HG03025 (cell line): Measurements from ENCODE around the gene PHPT1.
A peak's percentile ranks its signal among the peaks of the same experiment; 100 is the strongest.
"Not testable (repeated sequence)": the region's sequence is repeated elsewhere in the genome, so short reads cannot be mapped to it uniquely, and the experiment has no call there.

Experiments used
- ATAC-seq: cut with Tn5 transposase; IDR thresholded peaks from one replicate; pipeline ENCODE4 v1.9.1; 2021; ENCODE audit warnings: mild to moderate bottlenecking, moderate library complexity; ENCODE audit not compliant: unreplicated experiment, low FRiP score

Gene PHPT1

DNA sequence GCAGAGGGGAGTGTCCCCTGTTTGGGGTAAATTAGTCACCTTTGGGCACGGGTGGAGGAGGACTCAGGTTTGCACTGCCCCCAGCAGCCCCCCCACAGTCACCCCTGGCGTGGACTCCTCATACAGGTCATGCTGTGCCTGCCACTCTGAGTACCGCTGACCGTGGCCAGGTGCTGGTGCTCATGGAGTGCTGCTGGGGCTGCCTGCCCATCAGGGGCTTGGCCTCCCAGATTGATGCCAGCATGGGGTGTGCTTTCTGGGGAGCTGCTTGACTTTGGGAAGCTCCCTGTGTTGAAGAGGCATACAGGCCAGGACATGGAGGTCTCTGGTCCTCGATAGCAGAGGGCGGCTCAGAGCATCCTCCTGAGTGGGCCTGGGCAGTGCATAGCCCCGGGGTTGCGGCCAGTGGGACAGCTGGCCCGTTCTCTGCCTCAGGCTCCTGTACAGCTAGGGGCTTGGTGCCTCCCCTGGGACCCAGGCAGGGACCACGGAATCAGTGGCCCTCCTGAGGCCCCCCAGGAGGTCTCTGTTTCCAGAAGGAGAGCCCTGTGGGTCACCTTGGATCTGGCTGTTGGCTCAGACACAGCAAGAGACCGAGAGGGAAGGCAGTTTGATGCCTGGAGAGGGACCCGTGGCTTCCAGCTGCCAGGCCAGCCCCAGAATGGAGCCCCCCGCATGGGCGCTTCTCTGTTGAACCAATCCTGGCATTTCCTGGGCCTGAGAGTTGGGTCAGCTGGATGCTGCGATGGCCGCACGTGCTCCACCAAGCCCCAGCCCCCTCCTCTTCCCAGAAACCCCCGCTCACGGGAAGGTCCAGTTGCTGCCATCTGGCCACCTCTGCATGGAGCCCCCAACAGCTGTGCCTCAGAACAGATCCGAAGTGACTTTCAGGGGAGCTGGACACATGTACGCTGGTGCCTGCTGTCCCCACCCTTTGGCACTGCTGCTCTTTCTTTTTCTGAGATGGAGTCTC, 13.0 kb upstream of the PHPT1 start:
- ATAC-seq, result no peak

DNA sequence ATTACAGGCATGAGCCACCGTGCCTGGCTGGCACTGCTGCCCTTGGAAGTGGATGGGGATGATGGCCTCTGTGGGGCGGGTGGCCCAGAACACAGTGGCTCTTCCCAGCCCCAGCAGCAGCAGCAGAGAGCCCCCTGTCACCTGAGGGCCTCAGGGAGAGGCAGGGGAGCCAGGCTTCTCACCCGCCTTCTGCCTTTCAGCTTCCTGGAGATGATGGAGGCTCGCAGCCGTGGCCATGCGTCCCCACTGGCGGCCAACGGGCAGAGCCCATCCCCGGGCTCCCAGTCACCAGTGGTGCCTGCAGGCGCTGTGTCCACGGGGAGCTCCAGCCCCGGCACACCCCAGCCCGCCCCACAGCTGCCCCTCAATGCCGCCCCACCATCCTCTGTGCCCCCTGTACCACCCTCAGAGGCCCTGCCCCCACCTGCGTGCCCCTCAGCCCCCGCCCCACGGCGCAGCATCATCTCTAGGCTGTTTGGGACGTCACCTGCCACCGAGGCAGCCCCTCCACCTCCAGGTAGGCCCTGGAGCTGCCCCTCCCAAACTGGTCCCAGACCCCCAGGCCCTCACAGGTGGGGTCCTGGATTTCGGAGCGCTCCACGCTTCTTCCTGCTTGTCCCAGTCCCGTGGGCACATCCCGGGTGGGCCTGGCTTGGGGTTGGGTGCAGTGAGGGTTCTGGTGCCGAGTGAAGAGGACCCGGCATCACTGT, 11.9 kb upstream of the PHPT1 start:
- no peak for ATAC-seq

GRCh38 chr9:136837856-136838277, 11.3 kb upstream of the PHPT1 start:
- ATAC-seq, result not testable (repeated sequence)

DNA sequence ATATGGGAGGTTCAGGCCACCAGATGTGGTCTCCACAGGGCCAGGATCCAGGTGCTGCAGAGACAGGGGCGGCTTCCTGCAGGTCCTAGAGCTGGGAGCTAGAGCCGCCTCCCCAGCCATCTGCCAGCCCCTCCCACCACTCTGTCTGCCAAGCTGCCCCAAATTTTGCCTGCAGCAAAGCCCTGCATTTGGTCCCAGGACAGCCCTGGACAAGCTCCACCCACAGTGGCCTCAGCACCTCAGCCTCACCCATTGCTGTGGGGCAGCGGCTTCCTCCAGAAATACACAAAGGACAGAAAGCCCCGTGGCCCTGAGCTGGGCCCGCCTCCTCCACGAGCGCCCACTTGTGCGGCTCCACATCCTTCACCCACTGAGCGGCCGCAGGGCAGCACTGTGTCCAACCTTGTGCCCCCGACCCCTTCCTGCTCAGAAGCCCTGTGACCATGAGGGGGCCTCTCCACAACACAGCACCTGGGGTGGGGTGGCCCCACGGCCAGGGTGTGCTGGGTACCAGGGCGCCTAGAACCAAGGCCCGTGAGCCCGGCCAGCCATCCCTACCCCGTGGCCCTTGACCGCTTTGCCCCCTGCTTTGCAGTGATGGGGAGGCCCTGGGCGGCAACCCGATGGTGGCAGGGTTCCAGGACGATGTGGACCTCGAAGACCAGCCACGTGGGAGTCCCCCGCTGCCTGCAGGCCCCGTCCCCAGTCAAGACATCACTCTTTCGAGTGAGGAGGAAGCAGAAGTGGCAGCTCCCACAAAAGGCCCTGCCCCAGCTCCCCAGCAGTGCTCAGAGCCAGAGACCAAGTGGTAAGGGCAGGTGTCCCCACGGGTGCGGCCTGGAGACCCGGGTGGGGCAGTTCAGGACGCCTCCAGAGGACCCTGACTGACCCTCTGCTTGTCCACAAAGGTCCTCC, 10.6 kb upstream of the PHPT1 start:
- no peak for ATAC-seq

- ATAC-seq, result no peak
Measured at GRCh38 chr9:136839229-136840139, 9.7 kb upstream of the PHPT1 start.

- ATAC-seq, result no peak
Measured at GRCh38 chr9:136840140-136840876, 8.9 kb upstream of the PHPT1 start.

DNA sequence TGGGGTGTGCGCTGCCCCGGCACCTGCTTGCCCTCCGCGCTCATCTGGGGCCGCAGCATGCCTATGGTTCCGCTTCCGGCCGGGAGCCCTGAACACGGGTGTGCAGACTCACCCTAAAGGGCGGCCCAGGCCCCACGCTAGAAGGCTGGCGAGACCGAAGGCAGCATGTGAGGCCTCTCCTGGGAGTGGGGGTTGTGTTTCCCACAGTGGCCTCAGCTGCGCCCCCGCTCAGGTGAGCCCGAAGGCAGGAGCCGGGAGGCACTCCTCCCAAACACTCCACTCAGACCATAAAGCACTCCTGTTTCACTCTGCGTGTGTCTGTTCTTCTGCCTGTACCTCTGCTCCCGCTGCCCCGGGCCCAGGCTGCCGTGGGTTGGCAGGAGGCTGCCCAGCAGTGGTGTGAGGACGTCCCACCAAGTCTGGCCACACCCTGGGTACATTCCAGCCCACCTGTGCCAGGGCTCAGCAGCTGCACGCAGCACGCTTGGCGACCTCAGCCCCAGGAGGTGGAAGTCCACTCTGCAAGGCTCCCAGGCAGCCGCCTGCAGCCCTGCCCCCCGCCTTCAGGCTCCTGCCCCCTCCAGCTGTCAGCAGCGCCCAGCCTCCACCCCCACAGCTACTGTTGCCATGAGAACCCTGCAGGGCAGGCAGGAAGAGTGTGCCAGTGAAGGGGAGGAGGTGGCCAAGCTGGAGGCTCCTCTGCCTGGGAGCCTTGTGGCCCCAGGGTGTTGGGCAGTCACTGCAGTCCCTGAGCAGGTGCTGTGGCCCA, 8.1 kb upstream of the PHPT1 start:
- no peak for ATAC-seq

DNA sequence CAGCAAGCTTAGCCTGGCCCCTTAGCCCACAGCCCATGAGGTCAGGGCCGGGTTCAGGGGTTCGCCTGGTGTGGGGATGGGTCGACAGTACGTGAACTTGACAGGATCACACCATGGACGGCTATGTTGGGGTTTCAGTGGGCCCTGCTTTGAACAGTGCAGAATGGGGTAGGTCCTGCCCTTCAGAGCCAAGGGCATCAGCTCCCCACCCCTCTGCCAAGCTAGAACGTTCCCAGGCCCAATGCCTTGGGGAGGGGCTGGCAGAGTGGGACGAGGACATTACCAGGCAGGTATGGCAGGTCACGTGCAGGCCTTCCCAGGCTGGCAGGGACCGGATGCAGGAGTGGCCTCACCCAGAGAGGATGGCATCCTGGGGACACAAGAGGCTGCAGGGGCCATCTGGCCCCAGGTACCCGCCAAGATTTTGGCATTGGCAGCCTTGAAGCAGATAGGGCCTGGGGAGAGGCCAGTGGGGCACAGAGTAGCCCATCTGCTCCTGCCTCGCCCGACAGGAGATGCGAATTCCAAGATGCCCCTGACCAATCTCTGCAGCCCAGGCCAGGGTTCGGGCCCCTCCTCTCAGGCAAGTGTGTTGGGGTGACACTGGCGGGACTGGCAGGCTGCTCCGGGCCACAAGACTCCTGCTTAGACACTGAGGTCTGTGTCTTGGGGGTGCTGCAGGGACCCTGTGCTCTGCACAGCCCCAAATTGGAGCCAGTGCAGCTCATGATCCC, 7.4 kb upstream of the PHPT1 start:
- ATAC-seq, result not testable (repeated sequence)

- peak; percentile 40 for ATAC-seq
Measured at GRCh38 chr9:136842380-136842948, 6.7 kb upstream of the PHPT1 start, which contains the start of gene AJM1. Gene AJM1 (plus strand): TSS chr9:136842478. CDS start chr9:136844415, 1,937 bp downstream.

GRCh38 chr9:136843159-136843800, 5.9 kb upstream of the PHPT1 start:
- ATAC-seq, result not testable (repeated sequence)

DNA sequence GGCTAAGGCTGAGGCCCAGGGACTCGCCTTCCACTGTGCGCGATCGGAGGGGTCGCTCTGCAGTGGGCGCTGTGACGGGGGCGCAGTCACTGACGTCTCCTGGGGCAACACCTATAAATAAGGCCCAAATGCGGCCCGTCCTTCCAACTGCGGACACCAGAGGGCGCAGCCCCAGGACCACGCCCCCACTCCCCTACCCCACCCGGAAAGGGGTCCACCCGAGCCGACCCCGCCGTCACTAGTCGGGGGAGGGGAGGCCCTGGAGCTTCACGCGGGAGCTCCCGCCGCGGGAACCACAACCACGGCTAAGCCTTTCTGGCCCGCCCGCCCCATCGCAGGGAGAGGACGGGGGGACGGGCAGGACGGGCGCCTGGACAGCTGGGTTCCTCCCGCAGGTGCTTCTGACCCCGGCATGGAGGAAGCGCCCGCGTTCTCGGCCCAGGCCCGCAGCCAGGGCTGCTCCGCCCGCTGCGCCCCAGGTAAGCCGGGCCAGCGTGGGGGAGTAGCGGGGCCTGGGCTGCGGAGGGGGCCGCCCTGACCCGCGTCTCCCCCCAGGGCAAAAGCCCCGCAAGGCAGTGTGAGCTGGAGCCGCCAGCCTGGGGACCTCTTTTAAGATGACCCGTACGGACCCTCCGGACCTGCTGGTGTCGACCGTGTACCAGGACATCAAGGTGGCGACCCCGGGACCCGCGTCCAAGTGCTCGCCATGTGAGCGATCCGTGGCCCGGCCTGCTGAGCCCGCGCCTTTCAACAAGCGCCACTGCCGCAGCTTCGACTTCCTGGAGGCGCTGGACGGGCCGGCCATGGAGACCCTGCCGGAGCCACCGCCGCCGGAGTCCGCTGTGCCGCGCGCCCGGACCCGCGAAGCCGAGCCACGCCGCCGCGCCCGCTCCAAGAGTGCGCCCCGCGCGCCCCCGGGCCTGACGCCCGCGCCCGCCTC, 5.1 kb upstream of the PHPT1 start:
- ATAC-seq, result not testable (repeated sequence)

DNA sequence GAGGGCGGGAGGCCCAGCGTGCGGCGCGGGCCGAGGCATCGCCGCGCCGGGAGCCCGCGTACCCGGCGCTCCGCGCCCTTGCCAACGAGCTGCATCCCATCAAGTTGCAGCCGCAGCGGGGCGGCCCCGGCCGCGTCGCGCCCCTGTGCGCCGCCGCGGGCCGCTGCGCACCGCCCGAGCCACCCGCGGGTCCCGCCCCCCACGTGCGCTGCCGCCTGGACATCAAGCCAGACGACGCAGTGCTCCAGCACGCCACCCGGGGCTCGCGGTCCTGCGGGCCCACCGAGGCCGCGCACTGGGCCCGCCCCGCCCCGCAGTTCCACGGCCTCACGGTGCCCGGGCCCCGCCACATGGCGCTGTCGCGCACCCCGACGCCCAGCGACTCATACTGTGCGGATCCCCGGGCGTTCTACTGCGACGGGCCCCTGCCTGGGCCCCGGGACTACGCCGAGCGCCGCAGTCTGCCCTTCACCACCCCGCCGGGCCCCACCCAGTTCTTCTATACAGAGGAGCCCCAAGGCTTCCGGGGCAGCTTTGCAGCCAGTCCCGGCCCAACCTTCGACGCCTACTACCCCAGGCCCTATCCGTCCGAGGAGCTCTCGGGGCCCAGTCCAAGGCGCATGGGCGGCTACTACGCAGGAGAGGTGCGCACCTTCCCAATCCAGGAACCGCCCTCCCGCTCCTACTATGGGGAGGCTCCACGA, 4.3 kb upstream of the PHPT1 start:
- no peak for ATAC-seq

GRCh38 chr9:136845465-136846260, 3.5 kb upstream of the PHPT1 start:
- no peak for ATAC-seq
